Mesothelial cell of epicardium (in vitro differentiated cells): ENCODE data around the gene OR5B3. TPM values are rescaled to one million over a fixed set of nuclear protein-coding genes. Genes with fewer than 3 reads are reported as not detected.
"Not testable (repeated sequence)": the region's sequence is repeated elsewhere in the genome, so short reads cannot be mapped to it uniquely, and the experiment has no call there.

ENCODE experiments used
- DNase-seq, 2 experiments: peaks; one replicate each; pipeline ENCODE4 v3.0.0; 2021; ENCODE audit warnings: low spot score in 2 of 2; ENCODE audit not compliant: unreplicated experiment in 2 of 2
- H3K27ac Mint-ChIP-seq: 2 replicates; pipeline ENCODE4 v1.8.0; 2021; ENCODE audit warnings: mixed read lengths
- H3K27me3 Mint-ChIP-seq: 2 replicates; pipeline ENCODE4 v1.8.0; 2021; ENCODE audit warnings: low read depth, mixed read lengths
- H3K36me3 Mint-ChIP-seq: 2 replicates; pipeline ENCODE4 v1.8.0; 2021; ENCODE audit warnings: mixed read lengths
- H3K4me1 Mint-ChIP-seq: 2 replicates; pipeline ENCODE4 v1.8.0; 2021; ENCODE audit warnings: mixed read lengths
- H3K4me3 Mint-ChIP-seq: 2 replicates; pipeline ENCODE4 v1.8.0; 2021; ENCODE audit warnings: mild to moderate bottlenecking, moderate library complexity, mixed read lengths
- H3K9me3 Mint-ChIP-seq: 2 replicates; pipeline ENCODE4 v1.8.0; 2021; ENCODE audit warnings: mixed read lengths
- CTCF ChIP-seq: fragments of 200-600 bp; sonication (generic); IDR thresholded peaks from one replicate; pipeline ENCODE4 v1.5.0; 2021; ENCODE audit warnings: antibody characterized with exemption; ENCODE audit not compliant: unreplicated experiment
- total RNA-seq: library from RNA; stranded (reverse); gene quantifications from 3 replicates; pipeline ENCODE4 v1.2.1, GENCODE V29; 2021

The OR5B3 gene
- total RNA-seq, 1 donor from 2014 or later, result not detected

- Mint-ChIP-seq H3K4me1 (no peaks in the 10 kb centered on the region), H3K4me3 (no peak overlapping the region), H3K36me3 (no peaks in the 10 kb centered on the region), H3K9me3 (peaks cover 23% of the 10 kb centered on the region), H3K27ac (no peak overlapping the region), H3K27me3 (no peaks in the 10 kb centered on the region)
- TF ChIP-seq CTCF, result no peak
- DNase-seq, result no peak
These were observed 27.5 kb upstream of the OR5B3 start for GRCh38 chr11:58434217-58434616.

- Mint-ChIP-seq H3K4me1 (no peaks in the 10 kb centered on the region), H3K36me3 (no peaks in the 10 kb centered on the region), H3K27ac (no peak overlapping the region), H3K27me3 (no peaks in the 10 kb centered on the region), H3K4me3 (no peak overlapping the region), H3K9me3 (peaks cover 26% of the 10 kb centered on the region)
- no peak for DNase-seq
- no peak for TF ChIP-seq CTCF
These were observed 27.0 kb upstream of the OR5B3 start for GRCh38 chr11:58433638-58434203.

- H3K36me3 Mint-ChIP-seq, result no peaks in the 10 kb centered on the region
- DNase-seq, result no peak
- H3K9me3 Mint-ChIP-seq, result peaks cover 14% of the 10 kb centered on the region
- H3K4me3 Mint-ChIP-seq, result no peak overlapping the region
- no peak for TF ChIP-seq CTCF
- H3K27ac Mint-ChIP-seq, result no peak overlapping the region
- H3K4me1 Mint-ChIP-seq, result no peaks in the 10 kb centered on the region
- no peaks in the 10 kb centered on the region for H3K27me3 Mint-ChIP-seq
These were observed 22.6 kb upstream of the OR5B3 start for GRCh38 chr11:58429273-58429672.

GRCh38 chr11:58428021-58428420, 21.3 kb upstream of the OR5B3 start, which contains the start of gene OR5B2:
TSS of gene OR5B2 (minus strand) at chr11:58428121. CDS start at chr11:58423261, 4,860 bp downstream.
- Mint-ChIP-seq H3K4me1 (no peaks in the 10 kb centered on the region), H3K27me3 (no peaks in the 10 kb centered on the region), H3K9me3 (peaks cover 14% of the 10 kb centered on the region), H3K36me3 (no peaks in the 10 kb centered on the region), H3K4me3 (no peak within 1 kb of the TSS), H3K27ac (no peak within 1 kb of the TSS)
- DNase-seq, result no peak
- no peak for TF ChIP-seq CTCF

GRCh38 chr11:58399622-58400021, 7.1 kb downstream of the OR5B3 start:
- not testable (repeated sequence) for H3K4me1 Mint-ChIP-seq, H3K4me3 Mint-ChIP-seq, H3K27ac Mint-ChIP-seq, H3K36me3 Mint-ChIP-seq, DNase-seq, H3K27me3 Mint-ChIP-seq
- peaks cover 16% of the 10 kb centered on the region for H3K9me3 Mint-ChIP-seq

- no peaks in the 10 kb centered on the region for H3K4me1 Mint-ChIP-seq
- no peak for DNase-seq
- H3K27ac Mint-ChIP-seq, result no peak overlapping the region
- no peaks in the 10 kb centered on the region for H3K27me3 Mint-ChIP-seq
- TF ChIP-seq CTCF, result no peak
- H3K36me3 Mint-ChIP-seq, result no peaks in the 10 kb centered on the region
- H3K9me3 Mint-ChIP-seq, result peaks cover 24% of the 10 kb centered on the region
- no peak overlapping the region for H3K4me3 Mint-ChIP-seq
These were observed 11.1 kb downstream of the OR5B3 start for GRCh38 chr11:58395581-58395980.
